COR-L47 (cell line): ENCODE results near the gene IFIT1.
"Not testable (repeated sequence)": the region's sequence is repeated elsewhere in the genome, so short reads cannot be mapped to it uniquely, and the experiment has no call there.

Source experiments
- DNase-seq: peaks from one replicate; lab custom pipeline; 2025; lab: John Stamatoyannopoulos, UW

Gene IFIT1

GRCh38 chr10:89391907-89392756, at the start of gene IFIT1:
Gene IFIT1, plus strand, starts transcription at chr10:89392623. Its CDS starts 90 bp downstream, at chr10:89392713.
- DNase-seq = peak; percentile 9

- DNase-seq = no peak
Measured at GRCh38 chr10:89343089-89343767, 49.2 kb upstream of the IFIT1 start.

- no peak for DNase-seq
Measured at GRCh38 chr10:89344156-89344555, 48.3 kb upstream of the IFIT1 start.

GRCh38 chr10:89345367-89346000, 46.9 kb upstream of the IFIT1 start:
- DNase-seq = no peak

GRCh38 chr10:89346405-89347254, 45.8 kb upstream of the IFIT1 start:
- no peak for DNase-seq

- no peak for DNase-seq
Measured at GRCh38 chr10:89347701-89348457, 44.5 kb upstream of the IFIT1 start.

- no peak for DNase-seq
Measured at GRCh38 chr10:89348481-89348880, 43.9 kb upstream of the IFIT1 start.

- no peak for DNase-seq
Measured at GRCh38 chr10:89348975-89349374, 43.4 kb upstream of the IFIT1 start.

GRCh38 chr10:89350631-89351315, 41.6 kb upstream of the IFIT1 start:
- not testable (repeated sequence) for DNase-seq

GRCh38 chr10:89351412-89351779, 41.0 kb upstream of the IFIT1 start:
- no peak for DNase-seq

- DNase-seq = no peak
Measured at GRCh38 chr10:89351780-89352597, 40.4 kb upstream of the IFIT1 start.

GRCh38 chr10:89352802-89353201, 39.6 kb upstream of the IFIT1 start:
- no peak for DNase-seq

- no peak for DNase-seq
Measured at GRCh38 chr10:89355394-89355931, 37.0 kb upstream of the IFIT1 start.

- DNase-seq = no peak
Measured at GRCh38 chr10:89357096-89357495, 35.3 kb upstream of the IFIT1 start.

GRCh38 chr10:89357975-89358374, 34.4 kb upstream of the IFIT1 start:
- no peak for DNase-seq

- peak; percentile 6 for DNase-seq
Measured at GRCh38 chr10:89360157-89360556, 32.3 kb upstream of the IFIT1 start.

- no peak for DNase-seq
Measured at GRCh38 chr10:89362929-89363328, 29.5 kb upstream of the IFIT1 start.

- no peak for DNase-seq
Measured at GRCh38 chr10:89363729-89364442, 28.5 kb upstream of the IFIT1 start.

- DNase-seq = no peak
Measured at GRCh38 chr10:89364531-89364930, 27.9 kb upstream of the IFIT1 start.
